ENCODE results near the gene MTMR4. TPM values are rescaled to one million over a fixed set of nuclear protein-coding genes. Genes with fewer than 3 reads are reported as not detected.
"Not testable (repeated sequence)": the region's sequence is repeated elsewhere in the genome, so short reads cannot be mapped to it uniquely, and the experiment has no call there.

Gene MTMR4
- total RNA-seq, 1 donor from 2014 or later, result 29.0 TPM

DNA sequence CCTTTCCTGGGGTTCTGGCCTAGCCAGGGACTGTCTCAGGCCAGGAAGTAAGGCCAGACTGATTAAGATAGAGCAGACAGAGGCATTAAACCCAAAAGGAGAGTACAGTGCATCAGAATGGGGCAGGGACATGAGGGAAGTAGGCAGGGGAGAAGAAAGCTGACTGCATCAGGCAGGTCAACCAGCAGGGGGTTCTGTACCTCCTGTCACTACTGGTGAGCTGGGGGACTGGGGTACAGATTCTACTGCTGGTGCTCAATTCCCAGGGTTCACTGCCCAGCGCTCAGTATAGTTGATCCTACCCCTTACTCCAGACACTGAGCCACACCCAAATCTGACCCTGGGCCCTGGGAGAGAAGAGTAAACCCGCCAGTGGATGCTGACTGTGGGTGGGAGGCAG is 12.9 kb upstream of the MTMR4 start:
- peak in 1 of 2 donors; percentile 9 for DNase-seq (ENCODE audit: low read depth in 2 of 2)

DNA sequence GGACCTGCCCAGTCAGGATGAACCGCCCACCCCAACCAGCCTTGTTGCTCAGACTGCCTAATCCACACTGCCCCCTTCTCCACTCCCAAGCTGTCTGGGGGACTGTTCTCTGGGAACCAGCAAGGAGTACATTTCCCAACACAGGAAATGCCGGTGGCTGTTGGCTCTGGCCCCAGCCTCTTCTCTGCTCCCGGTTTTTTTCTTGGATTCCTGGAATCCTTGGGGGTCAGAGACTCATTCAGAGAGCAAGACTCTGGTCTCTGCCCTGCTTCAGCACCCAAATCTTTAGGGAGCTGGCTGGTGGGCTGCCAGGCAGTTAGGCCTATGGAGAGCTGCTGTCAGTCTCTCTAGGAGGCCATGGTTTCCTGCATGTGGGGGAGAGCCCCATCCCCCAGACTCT is 10.8 kb upstream of the MTMR4 start:
- peak in 1 of 2 donors; percentile 81 for DNase-seq (ENCODE audit: low read depth in 2 of 2)

DNA sequence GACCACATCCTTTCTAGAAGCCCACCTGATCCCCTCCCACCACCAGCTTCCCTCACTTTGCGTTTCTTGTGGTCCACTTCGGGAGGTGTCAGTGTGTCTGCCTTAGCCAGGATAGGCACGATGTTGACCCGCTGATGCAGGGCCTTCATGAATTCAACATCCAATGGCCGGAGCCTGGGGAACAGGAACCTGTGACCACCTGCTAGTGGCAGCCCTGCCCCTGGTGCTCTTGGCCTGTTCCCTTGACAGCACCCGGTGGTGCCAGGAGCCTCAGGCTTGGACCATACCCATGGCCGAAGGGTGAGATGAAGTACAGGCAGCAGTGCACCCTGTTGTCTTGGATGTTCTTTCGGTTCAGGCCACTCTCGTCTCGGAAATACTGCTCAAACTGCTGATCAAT is 7.2 kb upstream of the MTMR4 start:
- DNase-seq (ENCODE audit: low read depth in 2 of 2), result no peak

DNA sequence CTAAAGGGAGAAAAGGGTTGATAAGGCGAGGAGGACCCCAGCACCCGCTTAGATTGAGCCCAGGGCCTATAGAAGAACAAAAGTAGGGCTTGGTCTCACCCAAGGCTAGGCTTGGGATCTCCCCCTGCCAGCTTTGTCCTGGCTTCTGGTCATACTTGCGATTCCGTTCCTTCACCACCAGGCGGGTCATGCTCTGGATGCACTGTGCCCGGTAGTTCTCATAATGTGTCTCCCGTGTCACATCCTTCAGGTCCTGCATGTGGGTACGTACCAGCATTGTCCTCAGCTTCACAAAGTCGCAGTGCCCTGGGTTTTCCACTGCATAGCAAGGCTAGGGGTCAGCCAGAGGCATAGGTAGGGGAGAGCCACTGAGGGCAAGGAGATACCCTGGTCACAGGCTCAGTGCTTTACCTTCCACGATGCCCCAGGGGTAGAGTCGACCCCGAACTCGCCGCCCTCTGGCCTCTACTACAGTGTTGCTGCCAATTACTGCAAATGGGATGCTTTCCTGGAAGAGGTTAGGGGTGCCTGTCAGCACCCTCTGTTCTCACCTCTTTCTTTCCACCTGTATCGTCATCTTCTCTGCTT is 6.5 kb upstream of the MTMR4 start:
- peak in 1 of 2 donors; percentile 39 for DNase-seq (ENCODE audit: low read depth in 2 of 2)

DNA sequence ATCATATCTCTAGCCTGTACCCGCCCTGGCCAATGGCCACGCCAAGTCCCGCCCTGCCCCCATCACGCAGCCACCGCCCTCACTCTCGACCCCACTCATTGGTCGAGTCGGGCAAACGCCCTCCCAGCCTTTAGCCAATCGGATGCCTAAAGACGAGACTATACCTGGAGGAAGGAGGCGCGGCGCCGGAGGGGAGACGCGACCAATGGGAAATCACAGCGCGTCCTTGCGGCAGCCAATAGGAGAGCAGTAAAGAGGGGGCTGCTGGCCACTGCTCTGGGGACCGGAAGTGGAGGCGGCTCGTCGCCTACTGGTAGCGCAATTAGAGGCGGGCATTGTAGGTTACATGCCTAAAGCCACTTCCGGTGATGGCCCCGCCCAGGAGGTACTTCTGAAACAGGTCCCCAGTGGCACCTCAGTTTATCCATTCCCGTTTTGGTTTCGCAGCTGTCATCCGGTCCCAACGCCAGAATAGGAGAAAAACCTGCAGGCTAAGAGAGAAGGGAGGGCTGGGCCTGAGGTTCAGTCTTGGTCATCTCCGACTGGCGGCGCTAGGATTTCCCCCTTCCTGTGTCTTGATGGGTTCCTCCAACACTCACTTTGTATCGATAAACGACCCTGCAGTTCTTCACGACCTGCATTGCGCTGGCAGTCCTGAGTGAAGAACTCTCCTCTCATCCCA is 3.6 kb upstream of the MTMR4 start:
- DNase-seq (ENCODE audit: low read depth in 2 of 2), result peak; percentile 100

DNA sequence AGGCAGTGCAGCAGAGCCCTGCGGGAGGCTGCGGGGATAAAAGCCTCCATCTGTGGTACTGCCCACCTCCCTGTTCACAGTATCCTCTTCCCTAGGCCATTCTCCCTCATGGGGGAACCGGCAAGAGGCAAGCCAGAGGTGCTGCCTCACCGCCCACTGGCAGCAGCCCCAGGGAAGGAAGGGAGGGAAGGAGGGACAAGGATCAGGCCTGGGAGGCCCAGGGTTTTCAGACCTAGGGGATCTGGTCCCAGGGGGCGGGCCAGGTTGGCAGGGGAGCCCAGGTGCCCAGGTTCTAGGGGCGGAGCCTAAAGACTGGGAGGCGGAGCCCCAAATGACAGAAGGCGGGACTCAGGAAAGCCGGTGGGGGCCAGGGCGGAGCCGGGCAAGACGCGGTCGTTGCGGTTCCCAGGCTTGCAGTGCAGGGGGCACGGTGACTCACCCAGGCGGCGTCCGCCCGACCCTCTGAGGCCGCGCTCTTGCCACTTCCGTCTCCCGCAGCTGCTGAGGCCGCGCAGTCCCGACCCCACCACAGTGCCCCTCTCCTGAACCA is 3.0 kb upstream of the MTMR4 start:
- peak in 1 of 2 donors; percentile 13 for DNase-seq (ENCODE audit: low read depth in 2 of 2)

DNA sequence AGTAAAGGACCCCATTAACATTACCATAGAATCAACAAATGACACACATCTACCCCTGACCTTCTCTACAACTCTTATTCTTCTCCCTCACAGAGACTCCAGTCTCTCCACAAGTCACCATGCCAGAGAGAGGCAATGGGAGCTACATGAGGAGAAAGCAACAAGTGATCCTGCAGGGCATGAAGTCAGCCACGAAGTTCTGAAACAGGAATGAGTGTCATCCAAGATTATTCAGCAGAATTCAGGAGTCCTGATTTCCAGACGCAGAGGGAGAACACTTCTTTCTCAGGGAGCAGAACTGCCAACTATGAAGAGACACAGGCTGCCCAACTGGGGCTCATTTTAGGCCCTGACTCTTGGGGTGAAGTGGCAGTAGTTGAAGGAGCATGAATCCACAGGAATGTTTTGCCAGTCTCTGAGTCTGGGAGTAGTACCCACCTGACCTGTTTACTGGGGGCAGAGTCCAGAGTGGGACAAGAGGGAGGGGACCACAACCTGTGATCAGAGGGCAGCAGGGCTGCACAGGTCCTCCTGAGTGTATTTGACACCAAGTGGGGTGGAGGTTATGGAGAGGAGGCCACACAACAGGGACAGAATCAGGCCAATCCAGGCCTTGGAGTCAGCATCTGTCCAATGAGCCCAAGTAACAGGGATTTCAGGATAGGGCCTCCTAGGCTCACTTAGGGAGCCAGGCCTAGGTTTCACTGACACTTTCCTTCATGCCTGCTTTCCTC is 2.4 kb upstream of the MTMR4 start:
- DNase-seq (ENCODE audit: low read depth in 2 of 2), result no peak

DNA sequence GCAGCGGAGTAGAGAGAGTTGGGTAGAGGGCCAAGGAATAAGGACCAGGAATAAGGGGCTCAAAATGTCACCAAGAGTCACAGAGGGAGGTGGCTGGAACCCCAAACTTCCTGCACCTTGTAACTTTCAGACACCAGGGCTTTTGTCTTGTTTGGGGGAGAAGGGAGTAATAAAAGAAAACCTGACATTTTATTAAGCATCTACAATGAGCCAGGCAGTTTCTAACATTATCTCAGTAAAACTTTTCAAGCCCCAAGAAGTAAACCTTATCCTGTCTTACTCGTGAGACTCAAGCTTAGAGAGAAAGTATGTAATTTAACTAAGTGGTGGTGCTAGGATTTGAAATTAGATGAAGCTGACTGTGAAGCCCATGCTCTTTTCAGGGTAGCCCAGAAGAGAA is 848 bp upstream of the MTMR4 start:
- DNase-seq (ENCODE audit: low read depth in 2 of 2), result no peak

DNA sequence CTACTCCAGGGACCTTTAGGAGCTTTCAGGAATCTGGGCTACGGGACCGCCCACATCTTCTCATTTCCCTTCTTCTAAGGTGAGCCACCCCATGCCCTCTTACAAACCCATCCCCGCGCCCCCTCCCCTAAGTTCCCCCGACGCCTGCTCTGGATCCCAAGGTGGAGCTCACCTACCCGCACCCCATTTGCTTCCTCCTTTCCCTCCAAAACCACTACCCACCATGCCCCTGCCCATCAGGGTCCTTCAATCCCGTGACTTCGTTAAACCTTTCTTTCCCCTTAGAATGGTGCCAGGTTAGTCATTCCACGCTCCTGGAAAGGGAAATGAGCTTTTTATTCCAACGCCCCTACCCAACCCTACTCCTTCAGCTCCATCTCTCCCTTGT is 326 bp upstream of the MTMR4 start:
- peak in 1 of 2 donors; percentile 20 for DNase-seq (ENCODE audit: low read depth in 2 of 2)

DNA sequence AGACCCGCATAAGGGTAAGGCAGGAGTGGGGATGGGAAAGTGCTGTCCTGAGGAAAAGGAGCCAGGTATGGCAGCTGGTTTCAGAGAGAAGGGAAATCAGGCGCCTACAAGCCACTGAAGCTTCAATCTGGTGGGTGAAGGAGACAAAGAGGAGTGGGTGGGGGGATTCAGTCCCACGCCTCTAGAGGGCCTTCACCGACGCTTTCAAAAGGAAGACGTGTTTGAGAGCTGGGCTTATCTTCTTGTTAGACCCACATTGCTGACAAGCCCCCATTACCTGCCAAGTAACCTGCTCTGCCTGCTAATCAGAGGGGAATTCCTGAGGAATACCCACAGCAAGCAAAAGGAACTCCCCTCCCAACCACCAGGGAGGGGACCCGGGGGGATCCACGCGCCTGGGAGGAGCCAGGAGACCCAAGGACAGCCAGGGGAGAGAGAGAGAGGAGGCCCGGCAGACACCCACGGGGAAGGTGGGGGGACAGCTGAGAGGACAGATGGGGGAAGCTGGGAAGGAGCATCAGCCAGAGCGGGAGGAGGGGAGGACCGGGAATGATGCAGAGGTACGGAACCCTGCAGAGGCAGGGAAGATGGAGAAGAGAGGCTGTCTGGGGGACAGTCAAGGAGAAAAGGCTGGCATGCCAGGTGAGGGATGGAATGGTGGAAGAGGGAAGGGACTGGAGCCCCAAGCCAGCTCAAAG is 1.0 kb downstream of the MTMR4 start:
- no peak for DNase-seq (ENCODE audit: low read depth in 2 of 2)

DNA sequence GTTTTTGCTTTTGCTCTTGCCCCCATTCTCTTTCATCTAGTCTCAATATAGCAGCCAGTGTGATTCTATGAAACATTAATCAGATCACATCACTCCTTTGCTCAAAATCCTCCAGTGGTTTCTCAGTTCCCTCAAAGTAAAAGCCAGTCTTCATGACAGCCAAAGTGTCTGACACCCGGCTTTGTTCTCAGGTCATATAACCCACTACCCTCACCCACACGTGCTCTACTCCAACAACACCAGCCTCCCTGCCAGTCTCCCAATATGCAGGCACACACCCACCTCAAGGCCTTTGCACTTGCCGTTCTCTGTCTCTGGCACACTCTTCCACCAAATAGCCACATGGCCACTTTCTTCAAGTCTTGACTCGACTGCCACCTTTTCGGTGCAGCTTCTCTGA is 4.4 kb downstream of the MTMR4 start:
- DNase-seq (ENCODE audit: low read depth in 2 of 2), result no peak

DNA sequence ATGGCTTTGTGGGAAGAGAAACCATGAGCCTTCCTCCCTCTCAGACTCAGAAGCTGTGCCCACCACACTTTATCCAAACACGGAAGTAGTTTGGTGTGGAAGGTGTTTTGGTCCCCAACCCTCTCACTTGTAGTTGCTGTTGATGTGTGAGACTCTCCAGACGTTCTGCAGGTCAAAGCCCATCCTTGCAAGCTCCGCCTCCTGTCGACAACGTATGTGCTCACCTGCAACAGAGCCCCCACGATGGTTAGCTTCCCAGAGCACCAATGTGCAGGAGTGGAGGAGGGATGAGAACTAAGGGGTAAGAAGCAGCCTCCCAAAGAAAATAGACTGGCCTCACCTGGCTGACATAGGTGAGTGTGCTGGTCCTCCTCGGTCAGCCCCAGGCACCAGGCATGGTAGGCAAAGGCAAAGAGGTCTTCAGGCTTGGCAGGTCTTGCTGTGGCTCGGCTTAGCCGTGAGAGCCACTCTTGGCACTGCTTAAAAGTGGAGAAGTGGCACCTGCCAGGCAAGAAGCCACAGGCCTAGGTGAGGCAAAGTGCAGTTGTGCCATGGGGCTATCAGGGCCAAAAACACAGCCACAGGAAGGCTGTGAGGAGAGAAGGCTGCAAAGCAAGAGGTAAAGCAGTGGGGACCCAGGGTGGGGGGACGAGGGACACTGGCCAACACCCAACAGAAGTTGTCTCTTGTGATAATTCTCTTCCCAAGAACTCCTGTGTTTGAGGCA is 5.9 kb downstream of the MTMR4 start:
- no peak for DNase-seq (ENCODE audit: low read depth in 2 of 2)

DNA sequence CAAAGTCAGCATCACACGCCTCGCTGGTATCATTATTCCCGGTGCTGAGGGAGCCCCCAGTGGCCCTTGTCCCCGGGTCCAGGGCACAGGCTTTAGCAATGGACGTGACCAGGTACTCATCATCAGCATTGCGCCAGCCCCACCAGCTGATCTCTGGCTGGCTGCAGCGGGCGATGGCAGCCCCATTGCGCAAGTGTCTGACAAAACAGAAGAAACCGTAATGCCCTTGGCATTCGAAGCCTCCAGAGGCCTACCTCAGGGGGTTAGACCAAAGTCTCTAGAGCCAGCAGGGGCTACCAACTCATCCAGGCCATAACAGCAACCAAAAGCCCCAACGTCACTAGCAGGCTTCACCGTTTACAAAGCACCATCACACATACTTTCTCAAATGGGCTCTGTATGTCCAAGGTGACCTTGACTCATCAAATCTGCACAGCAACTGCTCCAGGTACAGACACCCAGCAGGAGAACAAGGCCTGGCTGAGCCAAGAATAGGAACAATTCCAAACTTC is 7.3 kb downstream of the MTMR4 start:
- DNase-seq (ENCODE audit: low read depth in 2 of 2), result no peak

DNA sequence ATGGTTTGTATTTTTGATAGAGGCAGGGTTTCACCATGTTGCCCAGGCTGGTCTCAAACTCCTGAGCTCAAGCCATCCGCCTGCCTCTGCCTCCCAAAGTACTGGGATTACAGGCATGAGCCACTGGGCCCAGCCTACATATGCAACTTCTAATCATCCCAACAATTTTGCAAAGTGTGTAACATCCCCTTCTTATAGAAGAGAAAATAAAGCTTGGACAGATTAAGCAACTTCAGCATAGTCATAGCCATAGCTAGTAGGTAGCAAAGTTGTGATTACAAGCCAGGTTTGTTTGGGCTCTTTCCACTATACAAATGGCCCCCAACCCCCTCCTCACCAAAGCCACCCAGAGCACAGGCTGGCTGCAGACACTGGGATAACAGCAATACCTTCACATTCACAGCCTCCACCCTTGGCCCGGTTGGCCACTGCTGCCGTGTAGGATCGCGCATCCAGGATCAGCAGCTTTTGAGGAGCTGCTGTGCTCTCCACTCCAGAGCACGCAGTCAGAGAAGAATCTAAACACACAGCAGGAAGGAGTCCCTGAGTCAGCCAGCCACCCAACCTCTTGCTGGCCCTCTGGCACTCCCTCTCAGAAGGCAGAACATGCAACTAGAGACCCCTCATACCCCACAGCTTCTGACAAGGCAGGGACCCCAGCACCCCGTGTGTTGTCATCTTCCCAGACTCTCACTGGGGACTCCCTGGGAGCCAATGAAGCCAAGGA is 7.9 kb downstream of the MTMR4 start:
- no peak for DNase-seq (ENCODE audit: low read depth in 2 of 2)

DNA sequence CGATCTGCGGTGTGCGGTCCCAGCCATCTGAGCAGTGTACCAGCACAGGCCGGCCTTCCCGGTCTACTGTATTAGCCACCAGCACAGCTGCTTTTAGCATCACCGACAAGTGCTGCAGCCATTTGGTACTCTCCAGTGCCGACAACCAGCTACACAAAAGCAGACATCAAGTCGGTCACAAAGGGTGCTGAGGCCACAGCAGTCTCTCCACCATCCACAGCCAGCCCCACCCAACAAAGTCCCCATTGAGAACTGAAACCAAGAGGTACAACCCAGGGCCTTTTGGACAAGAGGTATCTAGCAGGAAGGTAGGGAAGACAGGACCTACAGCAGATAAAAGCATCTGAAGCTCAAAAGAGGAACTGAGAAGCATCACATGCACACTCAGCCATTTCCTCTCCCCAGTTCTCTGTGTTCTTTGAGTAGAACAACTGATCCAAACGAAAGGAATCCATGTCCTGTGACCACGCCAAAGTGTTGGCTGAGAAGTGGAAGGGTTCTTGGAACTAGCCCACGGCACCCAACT is 9.5 kb downstream of the MTMR4 start:
- no peak for DNase-seq (ENCODE audit: low read depth in 2 of 2)

DNA sequence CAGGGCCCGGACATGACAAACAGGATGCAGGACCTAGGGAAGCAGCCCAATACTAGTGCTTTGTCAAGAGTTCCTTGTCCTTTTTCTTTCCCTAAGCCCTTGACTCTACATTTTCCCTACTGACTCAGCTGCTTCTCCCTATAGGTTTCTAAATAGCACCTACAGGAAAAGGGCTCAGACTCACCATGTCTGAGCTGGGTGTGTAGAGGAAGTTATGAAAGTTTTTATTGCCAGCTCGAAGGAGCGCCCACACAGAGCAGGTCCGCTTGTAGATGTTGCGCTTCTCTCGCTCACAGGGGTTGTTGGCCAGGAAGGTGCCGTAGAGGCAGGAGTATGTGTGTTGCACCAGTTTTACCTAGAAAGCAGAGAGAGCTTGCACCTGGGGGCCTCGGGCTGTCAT is 10.6 kb downstream of the MTMR4 start:
- no peak for DNase-seq (ENCODE audit: low read depth in 2 of 2)

DNA sequence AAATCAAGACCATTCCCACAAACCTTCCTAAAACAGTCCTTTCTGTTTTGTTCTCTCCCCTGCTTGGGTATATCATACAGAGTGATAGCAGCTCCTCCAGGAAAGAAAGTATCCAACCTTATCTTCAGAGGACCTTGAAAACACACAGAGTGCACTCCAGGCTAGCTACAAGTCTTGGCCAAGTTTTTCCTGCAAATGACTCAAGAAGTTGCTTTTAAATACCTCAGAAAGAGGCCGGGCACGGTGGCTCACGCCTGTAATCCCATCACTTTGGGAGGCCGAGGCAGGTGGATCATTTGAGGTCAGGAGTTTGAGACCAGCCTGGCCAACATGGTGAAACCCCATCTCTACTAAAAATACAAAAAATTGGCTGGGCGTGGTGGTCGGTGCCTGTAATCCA is 11.3 kb downstream of the MTMR4 start:
- not testable (repeated sequence) for DNase-seq (ENCODE audit: low read depth in 2 of 2)

DNA sequence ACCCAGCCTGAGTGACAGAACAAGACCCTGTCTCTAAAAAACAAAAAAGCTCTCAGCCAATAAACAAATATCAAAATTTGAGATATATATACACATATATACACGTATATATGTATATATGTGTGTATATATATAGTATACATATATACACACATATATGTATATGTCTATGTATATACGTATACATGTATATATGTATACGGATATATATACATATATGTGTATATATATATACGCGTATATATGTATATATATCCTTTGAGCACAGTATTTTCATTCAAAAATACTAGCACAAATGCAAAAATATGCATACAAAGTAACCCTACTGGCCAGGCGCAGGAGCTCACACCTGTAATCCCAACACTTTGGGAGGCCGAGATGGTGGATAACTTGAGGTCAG is 13.0 kb downstream of the MTMR4 start:
- no peak for DNase-seq (ENCODE audit: low read depth in 2 of 2)

DNA sequence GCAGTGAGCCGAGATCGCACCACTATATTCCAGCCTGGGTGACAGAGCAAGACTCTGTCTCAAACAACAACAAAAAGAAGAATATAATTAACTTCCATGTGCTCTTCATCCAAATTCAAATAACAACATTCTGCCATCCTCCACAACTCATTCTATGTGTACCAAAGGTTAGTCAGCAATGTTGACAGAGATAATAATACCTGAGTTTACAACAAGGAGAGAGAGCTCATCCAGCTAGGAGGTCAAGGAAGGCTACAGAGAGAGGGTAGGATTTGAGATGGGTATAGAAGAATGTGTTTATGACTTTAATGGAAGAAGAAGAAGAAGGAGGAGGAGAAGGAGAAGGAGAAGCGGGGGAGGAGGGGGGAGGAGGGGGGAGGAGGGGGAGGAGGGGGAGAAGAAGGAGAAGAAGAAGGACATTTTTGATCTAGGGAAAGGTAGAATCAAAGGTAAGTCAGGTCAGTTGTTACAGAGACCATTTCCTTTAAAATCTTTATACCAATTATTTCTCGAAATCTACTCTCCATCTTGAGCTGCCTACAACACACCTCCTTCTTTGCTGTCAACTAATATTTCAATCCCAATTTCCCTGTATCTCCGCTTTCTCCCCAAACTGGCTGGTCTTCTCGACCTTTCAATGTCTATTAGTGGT is 16.1 kb downstream of the MTMR4 start:
- DNase-seq (ENCODE audit: low read depth in 2 of 2), result no peak

DNA sequence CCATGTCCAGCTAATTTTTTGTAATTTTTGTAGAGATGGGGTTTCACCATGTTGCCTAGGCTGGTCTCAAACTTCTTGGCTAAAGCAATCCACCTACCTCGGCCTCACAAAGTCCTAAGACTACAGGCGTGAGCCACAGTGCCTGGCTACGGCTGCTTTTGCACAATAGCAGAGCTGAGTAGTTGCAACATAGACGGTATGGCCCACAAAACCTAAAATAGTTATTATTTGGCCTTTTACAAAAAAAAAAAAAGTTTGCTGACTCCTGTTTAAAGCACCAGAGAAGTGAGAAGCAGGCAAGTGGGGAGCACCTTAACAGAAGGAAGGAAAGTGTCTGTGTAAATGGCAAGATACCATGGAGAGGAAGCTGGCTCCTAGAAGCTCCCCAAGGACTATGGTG is 20.9 kb downstream of the MTMR4 start:
- no peak for DNase-seq (ENCODE audit: low read depth in 2 of 2)

Measured in lung microvascular endothelial cell (primary cell).